CD1c-positive myeloid dendritic cell (primary cell): ENCODE measurements around the gene TMEM132D.
"Not testable (repeated sequence)": the region's sequence is repeated elsewhere in the genome, so short reads cannot be mapped to it uniquely, and the experiment has no call there.

Experiments
- DNase-seq: peaks from one replicate; pipeline ENCODE4 v3.0.0-alpha.2; 2016; ENCODE audit errors: extremely low spot score

TMEM132D gene

GRCh38 chr12:129237881-129238280, 665.9 kb downstream of the TMEM132D start:
- no peak for DNase-seq

GRCh38 chr12:129234209-129234608, 669.6 kb downstream of the TMEM132D start:
- no peak for DNase-seq

- DNase-seq: no peak
These were observed 672.3 kb downstream of the TMEM132D start for GRCh38 chr12:129231491-129231890.

GRCh38 chr12:129230995-129231394, 672.8 kb downstream of the TMEM132D start:
- no peak for DNase-seq

- no peak for DNase-seq
These were observed 677.0 kb downstream of the TMEM132D start for GRCh38 chr12:129226851-129227250.

- no peak for DNase-seq
These were observed 677.8 kb downstream of the TMEM132D start for GRCh38 chr12:129226005-129226404.

GRCh38 chr12:129215556-129215955, 688.3 kb downstream of the TMEM132D start:
- DNase-seq: no peak

- DNase-seq: no peak
These were observed 690.3 kb downstream of the TMEM132D start for GRCh38 chr12:129213551-129213950.

- DNase-seq: no peak
These were observed 691.8 kb downstream of the TMEM132D start for GRCh38 chr12:129211862-129212630.

GRCh38 chr12:129208566-129208965, 695.3 kb downstream of the TMEM132D start:
- no peak for DNase-seq

- no peak for DNase-seq
These were observed 696.7 kb downstream of the TMEM132D start for GRCh38 chr12:129207084-129207483.

GRCh38 chr12:129203456-129203855, 700.4 kb downstream of the TMEM132D start:
- DNase-seq: no peak

GRCh38 chr12:129202109-129202814, 701.6 kb downstream of the TMEM132D start:
- DNase-seq: no peak

GRCh38 chr12:129201029-129201428, 702.8 kb downstream of the TMEM132D start:
- DNase-seq: no peak

- no peak for DNase-seq
These were observed 703.2 kb downstream of the TMEM132D start for GRCh38 chr12:129200576-129200975.

GRCh38 chr12:129196927-129197326, 706.9 kb downstream of the TMEM132D start:
- no peak for DNase-seq

GRCh38 chr12:129195081-129195480, 708.7 kb downstream of the TMEM132D start:
- DNase-seq: no peak

- peak; percentile 6 for DNase-seq
These were observed 710.5 kb downstream of the TMEM132D start for GRCh38 chr12:129193263-129193871.

- no peak for DNase-seq
These were observed 713.0 kb downstream of the TMEM132D start for GRCh38 chr12:129190827-129191226.

- DNase-seq: not testable (repeated sequence)
These were observed 713.9 kb downstream of the TMEM132D start for GRCh38 chr12:129189879-129190278.

GRCh38 chr12:129186952-129187351, 716.9 kb downstream of the TMEM132D start:
- no peak for DNase-seq

GRCh38 chr12:129185855-129186254, 718.0 kb downstream of the TMEM132D start:
- no peak for DNase-seq
